Choroid plexus epithelial cell (primary cell): Measurements from ENCODE around the gene CFAP299.
A peak's percentile ranks its signal among the peaks of the same experiment; 100 is the strongest.

ENCODE experiments used
- DNase-seq: peaks from one replicate; pipeline ENCODE4 v3.0.0-alpha.2; 2010; ENCODE audit warnings: low read depth
- H3K4me3 ChIP-seq: 2 replicates; pipeline ENCODE4 v1.5.1; 2011; ENCODE audit warnings: low read depth, mild to moderate bottlenecking, control low read depth, low read length, moderate library complexity
- TF ChIP-seq, protein P1 (sequence below): conservative IDR thresholded peaks from 2 replicates; pipeline ENCODE4 v1.5.1; 2011; ENCODE audit warnings: low read depth, mild to moderate bottlenecking, control low read depth, inconsistent platforms, low read length, moderate library complexity

Gene CFAP299

DNA sequence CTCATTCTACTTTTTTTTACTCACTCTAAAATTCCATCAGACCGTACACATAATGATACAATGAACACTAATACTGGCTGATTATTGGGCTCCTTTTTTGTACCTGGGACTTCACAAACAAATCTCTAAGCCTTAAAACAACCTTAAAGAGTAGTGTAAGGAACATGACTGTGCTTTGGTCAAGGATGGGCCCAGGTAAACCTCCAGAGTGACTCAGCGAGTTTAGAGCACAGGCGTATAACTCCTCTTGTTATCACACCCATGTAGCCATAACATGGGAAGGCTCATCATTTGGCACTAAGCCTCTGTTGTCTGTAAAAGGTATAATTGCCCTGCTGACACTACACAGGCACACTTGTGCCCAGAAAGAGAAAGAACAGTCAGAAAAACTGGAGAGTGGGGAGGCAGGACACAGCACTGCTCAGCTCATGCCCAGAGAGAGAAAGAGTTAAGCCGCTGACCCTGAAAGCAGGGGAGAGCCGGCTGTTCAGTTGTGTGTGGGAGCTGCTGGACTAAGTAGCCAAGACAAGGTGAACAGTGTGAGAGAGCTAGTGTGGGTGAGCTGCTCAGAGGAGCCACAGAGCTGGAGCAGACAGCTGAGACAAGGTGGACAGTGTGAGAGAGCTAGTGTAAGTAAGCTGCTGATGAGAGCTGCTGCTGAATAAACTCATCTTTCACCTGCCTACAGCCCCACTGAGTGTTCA is 375.4 kb downstream of the CFAP299 start:
- TF ChIP-seq, protein P1, sequence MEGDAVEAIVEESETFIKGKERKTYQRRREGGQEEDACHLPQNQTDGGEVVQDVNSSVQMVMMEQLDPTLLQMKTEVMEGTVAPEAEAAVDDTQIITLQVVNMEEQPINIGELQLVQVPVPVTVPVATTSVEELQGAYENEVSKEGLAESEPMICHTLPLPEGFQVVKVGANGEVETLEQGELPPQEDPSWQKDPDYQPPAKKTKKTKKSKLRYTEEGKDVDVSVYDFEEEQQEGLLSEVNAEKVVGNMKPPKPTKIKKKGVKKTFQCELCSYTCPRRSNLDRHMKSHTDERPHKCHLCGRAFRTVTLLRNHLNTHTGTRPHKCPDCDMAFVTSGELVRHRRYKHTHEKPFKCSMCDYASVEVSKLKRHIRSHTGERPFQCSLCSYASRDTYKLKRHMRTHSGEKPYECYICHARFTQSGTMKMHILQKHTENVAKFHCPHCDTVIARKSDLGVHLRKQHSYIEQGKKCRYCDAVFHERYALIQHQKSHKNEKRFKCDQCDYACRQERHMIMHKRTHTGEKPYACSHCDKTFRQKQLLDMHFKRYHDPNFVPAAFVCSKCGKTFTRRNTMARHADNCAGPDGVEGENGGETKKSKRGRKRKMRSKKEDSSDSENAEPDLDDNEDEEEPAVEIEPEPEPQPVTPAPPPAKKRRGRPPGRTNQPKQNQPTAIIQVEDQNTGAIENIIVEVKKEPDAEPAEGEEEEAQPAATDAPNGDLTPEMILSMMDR: no peak
- no peak overlapping the region for H3K4me3 ChIP-seq
- DNase-seq: no peak

DNA sequence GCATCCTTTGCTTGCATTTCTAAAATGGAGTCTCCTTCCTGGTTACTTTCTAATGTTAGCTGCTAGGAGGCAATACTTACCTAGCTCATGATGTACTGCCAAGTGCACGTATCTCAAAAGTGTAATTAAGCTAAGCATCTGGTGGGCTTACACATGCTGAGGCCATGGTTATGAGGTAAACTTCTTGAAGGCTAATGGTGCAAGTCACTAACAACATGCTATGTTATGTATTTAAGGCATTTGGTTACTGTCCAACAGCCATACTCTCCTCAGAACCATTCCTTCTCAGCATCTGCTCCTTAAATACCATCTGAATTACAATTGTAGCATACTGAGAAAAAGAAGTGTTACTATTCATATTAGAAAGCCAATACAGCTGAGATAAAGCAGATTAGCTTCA is 376.4 kb downstream of the CFAP299 start:
- TF ChIP-seq, protein P1: no peak
- no peak for DNase-seq
- H3K4me3 ChIP-seq: no peak overlapping the region

DNA sequence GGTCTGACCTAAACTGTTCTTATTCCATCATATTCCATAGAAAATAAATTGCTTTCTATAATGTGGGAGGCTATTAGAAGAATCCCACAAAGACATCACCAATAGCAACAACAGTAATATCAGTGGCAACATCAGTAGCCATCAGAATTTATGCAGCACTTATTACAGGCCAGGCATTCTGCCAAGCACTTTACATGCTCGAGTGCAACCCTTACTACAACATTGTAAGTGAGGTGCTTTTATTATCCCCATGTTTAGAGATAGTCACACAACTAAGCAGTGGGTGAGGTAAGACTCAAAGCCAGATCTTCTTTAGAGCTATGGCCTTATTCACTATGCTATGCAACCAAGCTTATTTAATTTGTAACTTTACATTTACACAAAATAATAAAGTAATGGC is 377.9 kb downstream of the CFAP299 start:
- H3K4me3 ChIP-seq: no peak overlapping the region
- DNase-seq: no peak
- TF ChIP-seq, protein P1: no peak

DNA sequence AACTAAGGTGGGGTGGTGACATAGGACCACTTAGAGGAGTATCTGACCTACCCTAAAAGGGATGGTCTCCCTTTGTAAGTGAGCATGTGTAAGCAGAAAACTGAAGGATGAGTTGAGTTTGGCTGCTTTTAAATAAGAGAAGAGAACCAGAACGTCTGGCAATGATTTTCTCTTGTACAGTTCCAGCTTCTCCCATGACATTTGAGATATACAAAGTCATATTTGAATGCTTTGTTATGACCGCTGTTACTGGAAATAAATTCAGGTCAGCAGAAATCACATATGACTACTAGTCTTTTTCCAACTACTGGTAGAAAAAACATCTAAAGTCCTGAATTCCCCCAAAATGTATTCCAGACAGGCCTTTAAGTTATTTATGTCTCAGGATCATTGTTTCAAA is 381.7 kb downstream of the CFAP299 start:
- TF ChIP-seq, protein P1: no peak
- no peak for DNase-seq
- no peak overlapping the region for H3K4me3 ChIP-seq

DNA sequence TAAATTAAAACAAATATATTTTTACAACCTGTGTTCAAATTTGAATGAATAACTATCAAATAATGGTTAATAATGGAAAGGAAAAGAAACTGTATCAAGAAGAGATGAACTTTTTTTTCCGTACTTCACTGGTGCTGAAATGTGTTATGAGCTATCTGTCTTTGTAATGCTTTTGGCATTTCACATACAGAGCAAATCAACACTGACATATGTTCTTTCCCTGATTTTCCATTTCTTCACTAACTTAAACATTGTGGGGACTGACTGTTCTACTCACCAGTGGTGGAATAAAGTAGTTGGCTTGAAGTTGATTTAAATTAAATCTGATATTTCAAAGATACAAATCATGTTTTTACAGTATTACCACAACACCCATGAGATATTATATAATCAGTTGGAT is 390.9 kb downstream of the CFAP299 start:
- TF ChIP-seq, protein P1: no peak
- DNase-seq: peak; percentile 4
- no peak overlapping the region for H3K4me3 ChIP-seq

DNA sequence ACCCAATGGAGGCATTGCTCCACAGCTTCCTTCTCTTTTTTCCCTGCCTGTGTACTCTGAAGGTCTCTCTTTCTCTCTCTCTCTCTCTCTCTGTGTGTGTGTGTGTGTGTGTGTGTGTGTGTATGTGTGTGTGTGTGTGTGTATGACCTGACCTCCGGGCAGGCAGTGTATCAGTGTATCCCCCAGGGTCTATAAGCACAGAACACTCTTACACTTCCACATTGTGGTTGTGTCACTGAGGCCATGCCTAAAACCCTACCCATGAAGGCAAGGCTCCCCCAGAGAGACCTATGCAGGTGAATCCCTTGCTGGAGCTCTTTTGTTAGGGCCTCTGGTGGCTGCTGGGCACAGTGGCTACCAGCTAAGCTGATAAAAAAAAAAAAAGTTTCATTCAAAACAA is 394.6 kb downstream of the CFAP299 start:
- DNase-seq: no peak
- no peak overlapping the region for H3K4me3 ChIP-seq
- TF ChIP-seq, protein P1: no peak

DNA sequence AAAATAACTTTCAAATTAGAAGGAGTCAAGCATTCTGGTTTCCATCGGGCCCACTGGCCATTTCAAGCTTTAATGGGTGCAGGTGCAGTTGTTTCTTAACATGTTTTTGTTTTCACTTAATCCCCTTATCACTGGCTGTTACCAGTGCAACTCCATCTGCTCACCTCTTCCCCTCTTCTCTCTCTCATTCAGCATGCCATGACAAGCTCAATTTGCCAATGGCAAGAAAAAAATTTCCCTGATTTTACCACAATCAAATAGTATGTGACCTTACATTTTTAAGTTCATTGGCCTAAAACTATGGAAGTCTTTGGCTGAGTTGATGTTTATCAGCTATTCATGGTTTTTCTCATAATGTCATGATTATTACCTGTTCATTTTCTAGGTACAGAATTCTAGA is 395.9 kb downstream of the CFAP299 start:
- no peak overlapping the region for H3K4me3 ChIP-seq
- TF ChIP-seq, protein P1: no peak
- DNase-seq: no peak
